Measurements from ENCODE around the gene RASAL2. TPM values are rescaled to one million over a fixed set of nuclear protein-coding genes. Genes with fewer than 3 reads are reported as not detected.
A peak's percentile ranks its signal among the peaks of the same experiment; 100 is the strongest.

Gene RASAL2
- total and polyA plus RNA-seq, 2 of the 13 experiments (the other 11 are each of a cell fraction or from before 2014, with no cell fraction given) = 5.4 to 5.9 TPM

DNA sequence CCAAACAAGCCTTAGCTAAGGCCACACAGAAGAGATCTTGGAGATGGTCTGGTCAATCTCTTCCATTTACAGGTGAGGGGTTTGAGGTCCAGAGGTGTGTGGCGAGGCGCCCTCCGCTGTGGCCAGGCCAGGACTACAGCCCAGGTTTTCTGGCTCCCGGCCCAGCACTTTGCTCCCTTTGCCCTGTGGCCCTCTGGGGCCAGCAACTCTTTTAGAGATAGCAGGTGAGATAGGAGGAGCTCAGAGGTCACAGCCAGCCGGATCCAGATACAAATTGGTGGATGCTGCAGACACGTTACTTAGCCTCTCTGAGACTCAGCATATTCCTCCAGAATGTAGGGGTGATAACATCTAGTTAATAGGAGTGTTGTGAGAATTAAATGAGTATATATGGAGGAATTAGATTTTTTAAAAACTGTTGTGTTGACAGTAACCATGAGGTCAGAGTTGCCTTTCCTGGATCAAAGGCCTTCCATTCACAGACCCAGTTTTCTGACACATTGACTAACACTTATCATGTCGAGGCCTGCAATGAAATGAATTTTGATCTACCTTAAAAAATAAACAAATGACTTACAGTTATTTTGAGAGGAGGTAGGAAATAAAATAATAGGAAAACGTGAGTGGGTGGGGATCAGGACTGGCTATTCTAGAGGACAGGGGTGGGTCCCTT is 435.6 kb downstream of the RASAL2 start:
- no peaks in the 10 kb centered on the region for H4K20me1 ChIP-seq (ENCODE audit: insufficient read depth, low read length)
- H2AFZ ChIP-seq (ENCODE audit: low read length) = no peak overlapping the region
- no peak overlapping the region for H3K9ac ChIP-seq (ENCODE audit: insufficient read depth, low read depth, low read length)
- peaks cover 45% of the 10 kb centered on the region for H3K4me1 ChIP-seq (ENCODE audit: insufficient read depth, low read length)
- peak overlapping the region; percentile 58 for H3K4me2 ChIP-seq (ENCODE audit: low read depth, low read length)
- FAIRE-seq = peak; percentile 52
- CTCF ChIA-PET (ENCODE audit: low intra/inter-chr PET ratio, low total read pairs) = no interaction called here
- no peak overlapping the region for H3K27ac ChIP-seq (ENCODE audit: extremely low read length, insufficient read depth, low read length)
- in situ Hi-C loops (cut with HindIII; ENCODE audit: extremely low pct_ligation_motif_present, low pct_unique_long_range_greater_than_20kb) = loop anchor here (5.0 kb wide), 3 partner anchors 217 to 473 kb away; no protein-coding TSS in a partner anchor
- POLR2A ChIA-PET = interaction anchor here (1.4 kb wide), 1 partner anchor 12 kb away, joined by 6 read pairs; no protein-coding TSS in a partner anchor
- 0% methylated on average over 4 of the region's 8 CpGs for WGBS (ENCODE audit: low lambda C conversion rate)
- no TSS peak for BruUV-seq (replicated peaks)
- no peaks in the 10 kb centered on the region for H3K79me2 ChIP-seq (ENCODE audit: insufficient read depth, low read length)
- 0 out of 6 replicates have a peak overlapping the region, but pooled peaks of 1 of the 3 experiments have one; percentile 5 for H3K4me3 ChIP-seq (replicated peaks in 1 of 3; ENCODE audit: insufficient read depth in 1 of 3, low read depth in 2 of 3, low read length in 3 of 3)
- H3K9me3 ChIP-seq (ENCODE audit: low read length) = no peaks in the 10 kb centered on the region
- peaks cover 0 to 10% of the 10 kb centered on the region in 2 experiments; a peak in 2 of 5 replicates for H3K27me3 ChIP-seq (ENCODE audit: control insufficient read depth in 1 of 2, insufficient read depth in 2 of 2, low read length in 2 of 2)
- intact Hi-C loops (cut with micrococcal nuclease; ENCODE audit: unreplicated experiment) = loop anchor here (2.0 to 10.0 kb wide), 2 partner anchors 219 to 255 kb away; no protein-coding TSS in a partner anchor
- DNase-seq (ENCODE audit: low spot score) = peak; percentile 61
- ATAC-seq = peak; percentile 85
- H3K36me3 ChIP-seq (replicated peaks in 1 of 2; ENCODE audit: control insufficient read depth in 1 of 2, insufficient read depth in 2 of 2, low read length in 2 of 2) = no peaks in the 10 kb centered on the region
- TF ChIP-seq MED1 (CRISPR knock-in tag; IDR thresholded peaks at IDR 0.05) (peak; percentile 47; the same call in 1 of the 2 replicates), ERF (CRISPR knock-in tag; IDR thresholded peaks at IDR 0.05) (peak; percentile 22; the same call in 1 of the 2 replicates), ELF3 (CRISPR knock-in tag; IDR thresholded peaks at IDR 0.05) (0 out of 2 replicates have a peak, but pooled peaks have one; percentile 23), ATAD3A (CRISPR knock-in tag; IDR thresholded peaks at IDR 0.05) (no peak), BORCS8-MEF2B (CRISPR knock-in tag; IDR thresholded peaks at IDR 0.05) (peak; percentile 39; the same call in 1 of the 2 replicates), NR2F1 (CRISPR knock-in tag; IDR thresholded peaks at IDR 0.05) (peak in 1 of 2 experiments; percentile 18; a peak in 2 of 4 replicates), CCAR2 (optimal IDR thresholded peaks at IDR 0.05; ENCODE audit: low read depth, low read length) (no peak), MED8 (CRISPR knock-in tag; IDR thresholded peaks at IDR 0.05; ENCODE audit: insufficient replicate concordance) (no peak), NR2F6 (IDR thresholded peaks at IDR 0.05) (peak; percentile 68), NR2F6 (CRISPR knock-in tag; IDR thresholded peaks at IDR 0.05) (peak; percentile 79), ZFP1 (CRISPR knock-in tag; IDR thresholded peaks at IDR 0.05) (no peak), REPIN1 (CRISPR knock-in tag; IDR thresholded peaks at IDR 0.05; ENCODE audit: borderline replicate concordance, low read depth) (0 out of 2 replicates have a peak, but pooled peaks have one; percentile 28), ZMYM3 (CRISPR knock-in tag; IDR thresholded peaks at IDR 0.05) (0 out of 2 replicates have a peak, but pooled peaks have one; percentile 42), PLRG1 (conservative IDR thresholded peaks at IDR 0.05) (no peak), RAD21 (CRISPR knock-in tag; IDR thresholded peaks at IDR 0.05) (0 out of 2 replicates have a peak, but pooled peaks have one; percentile 24), ZFP36 (IDR thresholded peaks at IDR 0.05; ENCODE audit: borderline replicate concordance, low read depth, low read length, partially characterized antibody) (no peak), ZNF292 (CRISPR knock-in tag; IDR thresholded peaks at IDR 0.05; ENCODE audit: borderline replicate concordance, low read depth) (peak; percentile 52; the same call in 1 of the 2 replicates), GATA4 (IDR thresholded peaks at IDR 0.05; ENCODE audit: borderline replicate concordance, low read depth) (peak; percentile 62; the same call in 1 of the 2 replicates)
- TF ChIP-seq, protein P1, sequence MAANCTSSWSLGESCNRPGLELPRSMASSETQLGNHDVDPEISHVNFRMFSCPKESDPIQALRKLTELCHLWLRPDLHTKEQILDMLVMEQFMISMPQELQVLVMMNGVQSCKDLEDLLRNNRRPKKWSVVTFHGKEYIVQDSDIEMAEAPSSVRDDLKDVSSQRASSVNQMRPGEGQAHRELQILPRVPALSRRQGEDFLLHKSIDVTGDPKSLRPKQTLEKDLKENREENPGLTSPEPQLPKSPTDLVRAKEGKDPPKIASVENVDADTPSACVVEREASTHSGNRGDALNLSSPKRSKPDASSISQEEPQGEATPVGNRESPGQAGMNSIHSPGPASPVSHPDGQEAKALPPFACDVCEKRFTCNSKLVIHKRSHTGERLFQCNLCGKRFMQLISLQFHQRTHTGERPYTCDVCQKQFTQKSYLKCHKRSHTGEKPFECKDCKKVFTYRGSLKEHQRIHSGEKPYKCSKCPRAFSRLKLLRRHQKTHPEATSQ (CRISPR knock-in tag; IDR thresholded peaks at IDR 0.05; ENCODE audit: borderline replicate concordance) = peak; percentile 62; the same call in 1 of the 2 replicates
- TF ChIP-seq, protein P2, sequence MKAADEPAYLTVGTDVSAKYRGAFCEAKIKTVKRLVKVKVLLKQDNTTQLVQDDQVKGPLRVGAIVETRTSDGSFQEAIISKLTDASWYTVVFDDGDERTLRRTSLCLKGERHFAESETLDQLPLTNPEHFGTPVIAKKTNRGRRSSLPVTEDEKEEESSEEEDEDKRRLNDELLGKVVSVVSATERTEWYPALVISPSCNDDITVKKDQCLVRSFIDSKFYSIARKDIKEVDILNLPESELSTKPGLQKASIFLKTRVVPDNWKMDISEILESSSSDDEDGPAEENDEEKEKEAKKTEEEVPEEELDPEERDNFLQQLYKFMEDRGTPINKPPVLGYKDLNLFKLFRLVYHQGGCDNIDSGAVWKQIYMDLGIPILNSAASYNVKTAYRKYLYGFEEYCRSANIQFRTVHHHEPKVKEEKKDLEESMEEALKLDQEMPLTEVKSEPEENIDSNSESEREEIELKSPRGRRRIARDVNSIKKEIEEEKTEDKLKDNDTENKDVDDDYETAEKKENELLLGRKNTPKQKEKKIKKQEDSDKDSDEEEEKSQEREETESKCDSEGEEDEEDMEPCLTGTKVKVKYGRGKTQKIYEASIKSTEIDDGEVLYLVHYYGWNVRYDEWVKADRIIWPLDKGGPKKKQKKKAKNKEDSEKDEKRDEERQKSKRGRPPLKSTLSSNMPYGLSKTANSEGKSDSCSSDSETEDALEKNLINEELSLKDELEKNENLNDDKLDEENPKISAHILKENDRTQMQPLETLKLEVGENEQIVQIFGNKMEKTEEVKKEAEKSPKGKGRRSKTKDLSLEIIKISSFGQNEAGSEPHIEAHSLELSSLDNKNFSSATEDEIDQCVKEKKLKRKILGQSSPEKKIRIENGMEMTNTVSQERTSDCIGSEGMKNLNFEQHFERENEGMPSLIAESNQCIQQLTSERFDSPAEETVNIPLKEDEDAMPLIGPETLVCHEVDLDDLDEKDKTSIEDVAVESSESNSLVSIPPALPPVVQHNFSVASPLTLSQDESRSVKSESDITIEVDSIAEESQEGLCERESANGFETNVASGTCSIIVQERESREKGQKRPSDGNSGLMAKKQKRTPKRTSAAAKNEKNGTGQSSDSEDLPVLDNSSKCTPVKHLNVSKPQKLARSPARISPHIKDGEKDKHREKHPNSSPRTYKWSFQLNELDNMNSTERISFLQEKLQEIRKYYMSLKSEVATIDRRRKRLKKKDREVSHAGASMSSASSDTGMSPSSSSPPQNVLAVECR (CRISPR knock-in tag; IDR thresholded peaks at IDR 0.05; ENCODE audit: borderline replicate concordance) = no peak

All from HepG2 (cell line).